Hippocampal formation (tissue), 2 donors: Measurements from ENCODE around the gene ADPGK.
"Not testable (repeated sequence)": the region's sequence is repeated elsewhere in the genome, so short reads cannot be mapped to it uniquely, and the experiment has no call there.

Source experiments
- DNase-seq, 2 donors: peaks; one replicate each; lab custom pipeline; 2025; lab: John Stamatoyannopoulos, UW

Gene ADPGK

GRCh38 chr15:72751751-72752455, 31.7 kb downstream of the ADPGK start:
- DNase-seq, result peak in 1 of 2 donors; percentile 3

- DNase-seq, result no peak
Observed at GRCh38 chr15:72749700-72750099, 33.9 kb downstream of the ADPGK start.

DNA sequence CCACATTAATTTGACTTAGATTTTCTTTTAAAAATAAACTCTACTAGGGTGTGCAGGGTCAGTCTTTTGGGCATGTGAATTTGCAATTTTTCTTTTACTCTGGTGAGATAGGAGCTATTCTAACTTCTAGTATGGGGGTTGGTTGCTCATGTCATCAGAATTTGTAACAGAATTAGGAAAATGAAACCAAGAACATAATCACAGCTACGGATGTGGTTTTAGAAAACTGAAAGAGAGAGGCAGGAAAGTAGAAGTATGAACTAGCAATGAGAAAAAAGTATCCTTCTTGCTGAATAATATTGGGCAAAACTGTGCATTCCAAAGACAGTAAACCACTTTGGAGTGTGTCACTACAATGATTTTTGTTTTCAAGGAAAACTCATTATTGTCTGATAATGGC, 43.3 kb downstream of the ADPGK start:
- no peak for DNase-seq

GRCh38 chr15:72737723-72738122, 45.8 kb downstream of the ADPGK start:
- no peak for DNase-seq

DNA sequence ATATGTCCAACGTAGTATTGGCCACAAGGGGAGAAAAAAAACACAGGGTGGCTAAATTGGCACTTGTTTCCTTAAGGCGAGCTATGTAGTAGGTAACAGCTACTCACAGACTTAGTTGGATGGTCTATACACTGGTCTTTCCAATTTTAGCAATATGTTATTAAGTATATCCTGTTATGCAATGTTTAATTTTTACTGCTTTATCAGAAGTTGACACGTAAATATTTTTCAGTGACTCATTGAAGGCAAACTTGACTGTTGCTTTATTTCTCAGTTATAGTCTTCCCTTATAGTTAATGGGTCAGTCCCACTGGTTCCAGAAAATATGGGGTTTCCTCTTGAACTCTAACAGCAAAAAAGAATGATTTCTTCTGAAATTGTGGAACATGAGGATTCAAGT, 46.5 kb downstream of the ADPGK start:
- no peak for DNase-seq

- DNase-seq, result no peak
Observed at GRCh38 chr15:72735111-72735510, 48.4 kb downstream of the ADPGK start.

DNA sequence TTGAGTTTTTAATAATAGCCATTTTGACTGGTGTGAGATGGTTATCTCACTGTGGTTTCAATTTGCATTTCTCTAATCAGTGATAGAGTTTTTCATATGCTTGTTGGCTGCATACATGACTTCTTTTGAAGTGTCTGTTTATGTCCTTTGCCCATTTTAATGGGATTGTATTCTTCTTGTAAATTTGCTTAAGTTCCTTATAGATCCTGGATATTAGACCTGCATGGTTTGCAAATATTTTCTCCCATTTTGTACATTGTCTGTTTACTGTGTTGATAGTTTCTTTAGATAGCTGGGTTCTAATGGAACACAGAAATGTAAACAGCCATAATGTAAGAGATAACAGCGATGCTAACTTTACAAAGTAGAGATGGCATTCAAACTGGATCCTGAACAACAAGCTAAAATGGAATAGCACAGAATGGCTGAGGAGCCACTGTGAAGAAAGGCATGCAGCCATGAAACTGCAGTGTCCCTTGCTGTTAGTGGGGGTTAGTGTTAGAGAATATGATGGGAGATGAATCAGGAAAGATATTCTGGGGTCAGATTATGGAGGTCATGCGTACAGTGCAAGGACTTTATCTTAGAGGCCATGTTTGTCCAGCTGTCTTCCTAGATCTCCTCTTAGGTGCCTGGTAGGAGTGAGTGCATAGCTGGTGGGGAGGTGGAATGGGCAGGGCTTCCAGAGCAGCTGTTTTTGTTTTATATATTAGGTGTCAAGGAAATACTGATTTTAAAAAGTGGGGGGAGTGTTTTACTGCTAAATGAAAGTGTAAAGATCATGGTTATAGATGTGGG, 49.4 kb downstream of the ADPGK start:
- no peak for DNase-seq

- no peak for DNase-seq
Observed at GRCh38 chr15:72732516-72732915, 51.0 kb downstream of the ADPGK start.

- no peak for DNase-seq
Observed at GRCh38 chr15:72732086-72732485, 51.5 kb downstream of the ADPGK start.

- no peak for DNase-seq
Observed at GRCh38 chr15:72728821-72729220, 54.7 kb downstream of the ADPGK start.

DNA sequence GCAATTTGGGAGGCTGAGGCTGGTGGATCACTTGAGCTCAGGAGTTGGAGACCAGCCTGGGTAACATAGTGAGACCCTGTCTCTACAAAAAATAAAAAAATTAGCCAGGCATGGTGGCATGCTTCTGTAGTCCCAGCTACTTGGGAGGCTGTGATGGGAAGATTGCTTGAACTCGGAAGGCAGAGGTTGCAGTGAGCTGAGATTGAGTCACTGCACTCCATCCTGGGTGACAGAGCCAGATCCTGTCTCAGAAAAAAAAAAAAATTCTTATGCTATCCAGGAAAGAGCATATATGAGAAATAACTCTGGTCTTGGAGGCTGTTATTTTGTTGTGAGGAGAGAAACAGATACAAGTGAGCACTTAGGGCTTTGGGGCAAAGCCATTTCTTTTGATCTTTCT, 55.3 kb downstream of the ADPGK start:
- not testable (repeated sequence) for DNase-seq

GRCh38 chr15:72727154-72727553, 56.4 kb downstream of the ADPGK start:
- DNase-seq, result no peak

DNA sequence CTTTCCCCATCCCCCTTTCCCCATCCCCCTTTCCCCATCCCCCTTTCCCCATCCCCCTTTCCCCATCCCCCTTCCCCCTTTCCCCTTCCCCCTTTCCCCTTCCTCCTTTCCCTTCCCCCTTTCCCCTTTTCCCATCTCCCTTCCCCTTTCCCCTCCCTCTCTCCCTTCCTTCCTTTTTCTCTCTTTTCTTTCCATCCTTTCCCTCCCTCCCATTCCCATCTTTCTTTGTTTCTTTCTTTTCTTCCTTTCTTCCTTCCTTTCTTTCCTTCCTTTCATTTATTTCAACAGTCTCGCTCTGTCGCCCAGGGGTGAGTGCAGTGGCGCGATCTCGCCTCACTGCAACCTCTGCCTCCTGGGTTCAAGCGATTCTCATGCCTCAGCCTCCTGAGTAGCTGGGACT, 57.7 kb downstream of the ADPGK start:
- not testable (repeated sequence) for DNase-seq

- no peak for DNase-seq
Observed at GRCh38 chr15:72725446-72725845, 58.1 kb downstream of the ADPGK start.

- DNase-seq, result no peak
Observed at GRCh38 chr15:72724028-72724427, 59.5 kb downstream of the ADPGK start.

- DNase-seq, result peak; percentile 15 to 40
Observed at GRCh38 chr15:72722071-72722696, 61.4 kb downstream of the ADPGK start.

DNA sequence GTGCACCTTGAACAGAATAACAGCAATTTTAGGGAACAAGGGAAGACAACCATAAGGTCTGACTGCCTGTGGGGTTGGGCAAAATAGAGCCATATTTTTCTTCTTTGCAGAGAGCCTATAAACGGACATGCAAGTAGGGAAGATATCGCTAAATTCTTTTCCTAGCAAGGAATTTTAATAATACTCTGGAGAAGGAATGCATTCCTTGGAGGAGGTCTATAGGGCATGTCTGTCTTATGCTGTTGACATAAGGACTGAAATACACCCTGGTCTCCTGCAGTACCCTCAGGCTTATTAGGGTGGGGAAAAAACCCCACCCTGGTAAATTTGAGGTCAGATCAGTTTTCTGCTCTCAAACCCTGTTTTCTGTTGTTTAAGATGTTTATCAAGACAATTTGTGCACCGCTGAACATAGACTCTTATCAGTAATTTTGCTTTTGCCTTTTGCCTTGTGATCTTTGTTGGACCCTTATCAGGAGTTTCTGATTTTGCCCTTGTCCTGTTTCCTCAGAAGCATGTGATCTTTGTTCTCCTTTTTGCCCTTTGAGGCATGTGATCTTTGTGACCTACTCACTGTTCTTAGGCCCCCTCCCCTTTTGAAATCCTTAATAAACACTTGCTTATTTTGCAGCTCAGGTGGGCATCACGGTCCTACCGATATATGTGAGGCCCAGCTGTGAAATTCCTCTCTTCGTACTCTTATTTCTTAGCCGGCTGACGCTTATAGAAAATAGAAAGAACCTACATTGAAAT, 74.8 kb downstream of the ADPGK start:
- not testable (repeated sequence) for DNase-seq

DNA sequence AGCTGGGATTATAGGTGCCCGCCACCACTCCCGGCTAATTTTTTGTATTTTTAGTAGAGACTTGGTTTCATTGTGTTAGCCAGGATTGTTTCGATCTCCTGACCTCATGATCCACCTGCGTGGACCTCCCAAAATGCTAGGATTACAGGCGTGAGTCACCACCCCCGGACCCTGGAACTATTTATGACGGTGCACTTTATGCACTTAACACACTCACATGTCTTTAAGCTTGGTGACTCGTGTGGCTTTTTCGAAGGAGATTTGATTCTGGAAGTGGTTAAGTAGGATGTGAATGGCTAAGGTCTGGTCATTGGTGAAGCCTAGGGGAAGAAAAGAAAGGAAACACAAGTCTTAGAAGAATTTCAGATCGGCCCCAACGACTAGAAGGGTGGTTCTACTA, 77.3 kb downstream of the ADPGK start:
- DNase-seq, result no peak
